ENCODE results near the gene PEX5.

- TF ChIP-seq CTCF (IDR thresholded peaks at IDR 0.05): no peak
- no peak for TF ChIP-seq POLR2AphosphoS5 (IDR thresholded peaks at IDR 0.05)
- no peak for TF ChIP-seq EP300 (IDR thresholded peaks at IDR 0.05; ENCODE audit: low read depth)
These were observed 976 bp downstream of the PEX5 start for GRCh38 chr12:7190268-7191055.

Measured in transverse colon (tissue), 4 donors.